CD8-positive, alpha-beta memory T cell (primary cell): ENCODE results near the gene SCARB1. TPM values are rescaled to one million over a fixed set of nuclear protein-coding genes. Genes with fewer than 3 reads are reported as not detected.

Source experiments
- CTCF ChIA-PET: fragments of 350-600 bp; sonication (Branson Sonifier 250); formaldehyde crosslinking; loops from one replicate; lab custom pipeline; 2021; ENCODE audit warnings: antibody characterized with exemption; lab: Charles Lee
- POLR2A ChIA-PET: fragments of 350-600 bp; sonication (Branson Sonifier 250); formaldehyde crosslinking; loops from one replicate; lab custom pipeline; 2021; ENCODE audit warnings: antibody characterized with exemption; lab: Charles Lee
- DNase-seq, 5 donors: peaks; one replicate each; pipeline versions ENCODE4 v3.0.0 to v3.0.0-alpha.2; 2020 to 2022; ENCODE audit warnings: mixed read lengths in 1 of 5
- H3K27ac ChIP-seq: one replicate; pipeline ENCODE4 v1.7.0; 2013; ENCODE audit warnings: low read depth, mild to moderate bottlenecking, low read length, moderate library complexity
- H3K27me3 ChIP-seq: 2 replicates; pipeline ENCODE4 v1.7.0; 2013; ENCODE audit warnings: low read length, mild to moderate bottlenecking; ENCODE audit not compliant: insufficient read depth, poor library complexity, severe bottlenecking
- H3K36me3 ChIP-seq: 2 replicates; pipeline ENCODE4 v1.7.0; 2013; ENCODE audit warnings: mild to moderate bottlenecking, low read length, moderate library complexity; ENCODE audit not compliant: insufficient read depth
- H3K4me1 ChIP-seq: 2 replicates; pipeline ENCODE4 v1.7.0; 2013; ENCODE audit warnings: mild to moderate bottlenecking, low read length, moderate library complexity; ENCODE audit not compliant: insufficient read depth
- H3K4me3 ChIP-seq: 2 replicates; pipeline ENCODE4 v1.7.0; 2013; ENCODE audit warnings: mild to moderate bottlenecking, low read length
- H3K9me3 ChIP-seq: 2 replicates; pipeline ENCODE4 v1.7.0; 2013; ENCODE audit warnings: mild to moderate bottlenecking, low read length
- H3K27ac Mint-ChIP-seq, 8 donors: one replicate each; pipeline ENCODE4 v1.8.0; 2020 to 2021; ENCODE audit warnings: mixed read lengths in 8 of 8, mild to moderate bottlenecking in 6 of 8, inconsistent platforms in 3 of 8, moderate library complexity in 3 of 8
- H3K27me3 Mint-ChIP-seq, 2 donors: one replicate each; pipeline ENCODE4 v1.8.0; 2020 to 2021; ENCODE audit warnings: mixed read lengths in 2 of 2, mild to moderate bottlenecking in 1 of 2, moderate library complexity in 1 of 2
- H3K36me3 Mint-ChIP-seq, 3 donors: one replicate each; pipeline ENCODE4 v1.8.0; 2020 to 2021; ENCODE audit warnings: mixed read lengths in 3 of 3, inconsistent platforms in 1 of 3, mild to moderate bottlenecking in 1 of 3
- H3K4me1 Mint-ChIP-seq, 3 donors: one replicate each; pipeline ENCODE4 v1.8.0; 2020 to 2021; ENCODE audit warnings: mixed read lengths in 3 of 3, inconsistent platforms in 1 of 3, mild to moderate bottlenecking in 1 of 3
- H3K4me3 Mint-ChIP-seq, 7 donors: one replicate each; pipeline ENCODE4 v1.8.0; 2020 to 2021; ENCODE audit warnings: mixed read lengths in 7 of 7, mild to moderate bottlenecking in 6 of 7, moderate library complexity in 4 of 7, inconsistent platforms in 2 of 7
- H3K9me3 Mint-ChIP-seq, 5 donors: one replicate each; pipeline ENCODE4 v1.8.0; 2020 to 2022; ENCODE audit warnings: mixed read lengths in 5 of 5, mild to moderate bottlenecking in 3 of 5, moderate library complexity in 2 of 5, inconsistent platforms in 1 of 5
- polyA plus RNA-seq: library from polyadenylated mRNA; unstranded; fragments of 300-500 nt; fragmentation: Illumina TruSeq; gene quantifications from one replicate; pipeline ENCODE4 v1.2.3, GENCODE V29; 2021
- total RNA-seq, 2 experiments: library from RNA; stranded (reverse); gene quantifications; one replicate each; pipeline ENCODE4 v1.2.3, GENCODE V29; 2021

SCARB1 gene
- total and polyA plus RNA-seq, 3 experiments from 2014 or later: 3.6 to 21.6 (median 20.4) TPM

DNA sequence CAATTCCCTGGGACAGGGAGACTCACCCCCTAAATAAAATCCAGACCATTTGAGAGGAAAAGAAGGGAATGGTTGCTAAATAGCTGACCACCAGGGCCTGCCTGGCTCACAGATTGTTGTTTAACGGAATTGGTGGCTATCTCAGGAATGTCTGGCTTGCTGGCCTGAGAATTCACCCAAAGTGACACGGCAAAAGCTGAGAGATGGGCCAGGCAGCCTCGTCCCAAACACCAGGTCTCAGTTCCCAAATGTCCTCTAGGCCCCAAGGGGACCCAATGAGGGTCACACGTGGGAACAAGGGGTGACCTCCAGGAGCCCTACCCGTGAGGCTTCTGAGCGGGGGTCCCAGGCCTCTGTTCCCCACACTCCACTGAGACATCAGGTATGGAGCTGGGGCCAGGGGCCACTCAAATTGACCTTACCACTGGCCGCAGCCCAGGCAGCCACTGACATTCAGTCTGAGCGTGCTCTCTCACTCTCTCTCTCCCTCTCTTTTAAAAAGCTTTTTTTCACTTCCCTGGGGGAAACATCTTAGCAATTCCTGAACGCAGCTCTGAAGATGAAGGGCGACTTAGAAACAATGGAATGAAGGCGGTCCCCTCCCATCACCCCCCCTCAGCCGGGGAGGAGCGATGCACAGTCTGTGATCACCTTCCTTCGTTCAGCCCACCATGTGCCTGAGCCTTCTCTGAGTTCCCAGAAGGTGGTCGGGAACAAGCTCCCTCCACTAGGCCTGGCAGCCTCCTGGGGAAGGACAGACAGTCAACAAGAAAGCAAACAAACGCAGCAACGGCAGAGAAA, 131.2 kb downstream of the SCARB1 start:
- Histone ChIP-seq H3K4me3 (no peak overlapping the region), H3K27me3 (no peaks in the 10 kb centered on the region), H3K4me1 (peaks cover 6% of the 10 kb centered on the region), H3K9me3 (no peaks in the 10 kb centered on the region), H3K36me3 (no peaks in the 10 kb centered on the region), H3K27ac (no peak overlapping the region)
- H3K4me1 Mint-ChIP-seq: peaks cover 10 to 20% (median 20%) of the 10 kb centered on the region in 3 donors
- no peaks in the 10 kb centered on the region for H3K9me3 Mint-ChIP-seq
- CTCF ChIA-PET: interaction anchor here (2.7 kb wide), 1 partner anchor 34 kb away, joined by 7 read pairs; no protein-coding TSS in a partner anchor
- no peak for DNase-seq
- POLR2A ChIA-PET: no interaction called here
- peaks cover 0 to 5% (median 0%) of the 10 kb centered on the region in 3 donors for H3K36me3 Mint-ChIP-seq
- peak overlapping the region in 1 of 7 donors; percentile 37 for H3K4me3 Mint-ChIP-seq
- peak overlapping the region in 1 of 8 donors; percentile 89 for H3K27ac Mint-ChIP-seq
- H3K27me3 Mint-ChIP-seq: peaks cover 2 to 6% of the 10 kb centered on the region in 2 donors

DNA sequence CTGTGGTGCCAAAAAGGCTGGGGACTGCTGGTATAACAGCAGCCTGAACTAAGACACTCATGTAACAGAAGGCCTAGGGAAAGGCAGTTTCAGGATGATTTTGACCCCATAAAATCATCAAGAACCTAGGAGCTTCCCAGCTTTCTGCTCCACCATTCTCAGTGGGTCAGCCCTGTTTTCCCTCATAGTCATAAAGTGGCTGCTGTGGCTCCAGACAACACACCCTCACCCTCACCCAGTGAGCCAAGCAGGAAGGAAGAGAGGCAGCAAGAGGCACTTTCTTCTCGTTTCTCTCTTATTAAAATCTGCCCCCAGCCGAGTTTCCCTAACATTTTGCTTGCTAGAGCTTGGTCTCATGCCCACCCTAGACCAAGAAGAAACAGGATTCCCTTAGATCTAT, 131.8 kb downstream of the SCARB1 start:
- H3K36me3 Mint-ChIP-seq: peaks cover 0 to 5% (median 0%) of the 10 kb centered on the region in 3 donors

DNA sequence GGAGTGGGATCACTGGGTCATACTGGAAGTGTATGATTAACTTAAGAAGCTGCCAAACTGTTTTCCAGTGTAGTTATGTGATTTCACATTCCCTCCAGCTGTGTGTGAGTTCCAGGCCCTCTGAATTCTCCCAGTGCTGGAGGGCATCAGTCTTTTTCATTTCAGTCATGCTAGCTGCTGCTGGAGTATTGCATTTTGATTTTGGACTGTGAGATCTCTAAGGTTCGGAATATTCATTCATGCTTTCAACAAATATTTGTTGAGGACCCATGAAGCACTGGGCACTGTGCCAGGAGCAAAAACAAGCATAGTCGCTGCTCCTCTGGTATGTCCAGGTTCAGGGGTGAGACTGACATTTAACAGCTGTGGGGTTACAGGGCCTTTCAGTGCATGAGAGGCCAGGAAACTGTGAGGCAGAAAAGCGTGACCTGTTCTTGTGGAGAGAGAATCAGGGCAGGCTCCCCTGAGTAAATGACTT, 133.2 kb downstream of the SCARB1 start:
- peaks cover 2 to 10% of the 10 kb centered on the region in 2 donors for H3K27me3 Mint-ChIP-seq
- H3K27ac Mint-ChIP-seq: no peak overlapping the region
- Histone ChIP-seq H3K9me3 (no peaks in the 10 kb centered on the region), H3K27ac (no peak overlapping the region), H3K27me3 (no peaks in the 10 kb centered on the region), H3K4me1 (no peaks in the 10 kb centered on the region), H3K36me3 (no peaks in the 10 kb centered on the region), H3K4me3 (no peak overlapping the region)
- ChIA-PET CTCF (no interaction called here), POLR2A (no interaction called here)
- no peaks in the 10 kb centered on the region for H3K9me3 Mint-ChIP-seq
- H3K4me3 Mint-ChIP-seq: no peak overlapping the region
- H3K4me1 Mint-ChIP-seq: peaks cover 0 to 4% (median 4%) of the 10 kb centered on the region in 3 donors
- peaks cover 0 to 5% (median 0%) of the 10 kb centered on the region in 3 donors for H3K36me3 Mint-ChIP-seq
- DNase-seq: no peak

More for the DNA sequence above, 131.8 kb downstream of the SCARB1 start:
- Mint-ChIP-seq H3K4me3 (no peak overlapping the region), H3K27me3 (peaks cover 2% of the 10 kb centered on the region in 2 donors), H3K9me3 (no peaks in the 10 kb centered on the region), H3K27ac (no peak overlapping the region), H3K4me1 (peaks cover 7 to 15% (median 14%) of the 10 kb centered on the region in 3 donors)
- Histone ChIP-seq H3K27me3 (no peaks in the 10 kb centered on the region), H3K9me3 (no peaks in the 10 kb centered on the region), H3K36me3 (no peaks in the 10 kb centered on the region), H3K4me1 (peaks cover 6% of the 10 kb centered on the region), H3K27ac (no peak overlapping the region), H3K4me3 (no peak overlapping the region)
- CTCF ChIA-PET: interaction anchor here (1.1 kb wide), 1 partner anchor 40 kb away, joined by 3 read pairs; no protein-coding TSS in a partner anchor
- POLR2A ChIA-PET: no interaction called here
- no peak for DNase-seq

DNA sequence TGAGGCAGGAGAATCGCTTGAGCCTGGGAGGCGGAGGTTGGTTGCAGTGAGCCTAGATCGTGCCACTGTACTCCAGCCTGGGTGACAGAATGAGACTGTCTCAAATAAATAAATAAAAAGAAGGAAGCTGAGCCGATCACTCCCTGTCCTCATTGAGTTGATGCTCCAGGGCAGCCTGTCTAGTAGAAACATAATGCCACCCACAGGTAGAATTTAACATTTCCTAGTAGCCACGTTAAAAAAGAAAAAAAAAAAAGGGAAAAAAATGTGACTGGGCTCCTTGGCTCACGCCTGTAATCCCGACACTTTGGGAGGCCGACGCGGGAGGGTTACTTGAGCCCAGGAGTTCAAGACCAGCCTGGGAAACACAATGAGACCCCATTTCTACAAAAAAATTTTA, 135.7 kb downstream of the SCARB1 start:
- no peaks in the 10 kb centered on the region for H3K4me1 Mint-ChIP-seq
- DNase-seq: no peak

GRCh38 chr12:124727264-124727800, 136.3 kb downstream of the SCARB1 start:
- Mint-ChIP-seq H3K4me1 (no peaks in the 10 kb centered on the region), H3K36me3 (peaks cover 0 to 5% (median 0%) of the 10 kb centered on the region in 3 donors), H3K4me3 (no peak overlapping the region), H3K27ac (no peak overlapping the region), H3K9me3 (no peaks in the 10 kb centered on the region), H3K27me3 (peaks cover 2 to 10% of the 10 kb centered on the region in 2 donors)
- Histone ChIP-seq H3K27ac (no peak overlapping the region), H3K4me1 (no peaks in the 10 kb centered on the region), H3K9me3 (no peaks in the 10 kb centered on the region), H3K4me3 (no peak overlapping the region), H3K27me3 (no peaks in the 10 kb centered on the region), H3K36me3 (no peaks in the 10 kb centered on the region)
- ChIA-PET CTCF (no interaction called here), POLR2A (no interaction called here)
- no peak for DNase-seq

More for the DNA sequence above, 135.7 kb downstream of the SCARB1 start:
- peaks cover 2 to 10% of the 10 kb centered on the region in 2 donors for H3K27me3 Mint-ChIP-seq
- ChIA-PET POLR2A (no interaction called here), CTCF (no interaction called here)
- Histone ChIP-seq H3K4me3 (no peak overlapping the region), H3K36me3 (no peaks in the 10 kb centered on the region), H3K9me3 (no peaks in the 10 kb centered on the region), H3K27ac (no peak overlapping the region), H3K4me1 (no peaks in the 10 kb centered on the region), H3K27me3 (no peaks in the 10 kb centered on the region)
- H3K36me3 Mint-ChIP-seq: peaks cover 0 to 5% (median 0%) of the 10 kb centered on the region in 3 donors
- H3K27ac Mint-ChIP-seq: no peak overlapping the region
- H3K4me3 Mint-ChIP-seq: no peak overlapping the region
- no peaks in the 10 kb centered on the region for H3K9me3 Mint-ChIP-seq

Other genes with a start within 250 kb of the SCARB1 start
- gene UBC, start 50.8 kb upstream of the SCARB1 start, total RNA-seq: 100 to 1,000 TPM; 839 to 849 TPM
- 1,913 TPM for gene UBC, start 50.8 kb upstream of the SCARB1 start, polyA plus RNA-seq
- 10 to 100 TPM; 47.2 to 48.8 TPM for gene DHX37, start 125.3 kb upstream of the SCARB1 start, total RNA-seq
- gene DHX37, start 125.3 kb upstream of the SCARB1 start, polyA plus RNA-seq: 6.5 TPM
- gene BRI3BP, start 129.8 kb upstream of the SCARB1 start, total RNA-seq: 10 to 100 TPM; 35.6 to 36.5 TPM
- gene BRI3BP, start 129.8 kb upstream of the SCARB1 start, polyA plus RNA-seq: 4.0 TPM
- gene AACS, start 201.6 kb upstream of the SCARB1 start, total RNA-seq: 10 to 100 TPM; 16.1 to 16.7 TPM
- gene AACS, start 201.6 kb upstream of the SCARB1 start, polyA plus RNA-seq: 11.8 TPM